Upper lobe of right lung (tissue), 1 donor: ENCODE data around the gene PTPRM. TPM values are rescaled to one million over a fixed set of nuclear protein-coding genes. Genes with fewer than 3 reads are reported as not detected.

Experiments
- ATAC-seq: fragments of 200-7000 bp; cut with Tn5 transposase; one replicate; pipeline ENCODE4 v1.9.1; 2020; ENCODE audit warnings: mild to moderate bottlenecking, moderate library complexity
- DNase-seq: peaks from one replicate; pipeline ENCODE4 v3.0.0-alpha.2; 2020
- H3K27ac ChIP-seq: fragments of 200-600 bp; one replicate; pipeline ENCODE4 v1.8.0; 2022
- H3K27me3 ChIP-seq: fragments of 200-600 bp; one replicate; pipeline ENCODE4 v1.8.0; 2022; ENCODE audit warnings: mild to moderate bottlenecking
- H3K36me3 ChIP-seq: fragments of 200-600 bp; one replicate; pipeline ENCODE4 v1.8.0; 2022
- H3K4me1 ChIP-seq: fragments of 200-600 bp; one replicate; pipeline ENCODE4 v1.8.0; 2022
- H3K4me3 ChIP-seq: fragments of 200-600 bp; one replicate; pipeline ENCODE4 v1.8.0; 2022; ENCODE audit warnings: mild to moderate bottlenecking
- H3K9me3 ChIP-seq: fragments of 200-600 bp; one replicate; pipeline ENCODE4 v1.8.0; 2022
- CTCF ChIP-seq: fragments of 200-600 bp; IDR thresholded peaks from one replicate; pipeline ENCODE4 v1.8.0; 2022; ENCODE audit warnings: antibody characterized with exemption
- intact Hi-C: fragments of 100-400 bp; cut with DNase I; formaldehyde crosslinking; loops from one replicate; pipeline ENCODE4 v1.11.0; 2022
- total RNA-seq: library from RNA; stranded (reverse); fragmentation: NEBNext Ultra II Directional; extraction: Animal tissue kit (Norgen Biotek cat#: 25700); gene quantifications from one replicate; pipeline ENCODE4 v1.2.1, GENCODE V29; 2021
- donor health status: DM: no; HTN: yes; CAD: no; lungs with severe emphysema.

The PTPRM gene
- total RNA-seq, 1 donor from 2014 or later, result 99.3 TPM

- Histone ChIP-seq H3K27ac (no peak overlapping the region), H3K9me3 (no peaks in the 10 kb centered on the region), H3K4me3 (no peak overlapping the region), H3K36me3 (peaks cover 9% of the 10 kb centered on the region), H3K4me1 (no peaks in the 10 kb centered on the region), H3K27me3 (no peaks in the 10 kb centered on the region)
- intact Hi-C loops, result no loop called here
- no peak for TF ChIP-seq CTCF
- no peak for ATAC-seq
- DNase-seq, result no peak
These were observed 687.5 kb downstream of the PTPRM start for GRCh38 chr18:8254654-8255053.

- no peak overlapping the region for H3K27ac ChIP-seq
- TF ChIP-seq CTCF, result no peak
- no peak for ATAC-seq
- H3K27me3 ChIP-seq, result no peaks in the 10 kb centered on the region
- H3K4me3 ChIP-seq, result no peak overlapping the region
- no peak for DNase-seq
- no peaks in the 10 kb centered on the region for H3K9me3 ChIP-seq
- H3K36me3 ChIP-seq, result peaks cover 9% of the 10 kb centered on the region
- H3K4me1 ChIP-seq, result no peaks in the 10 kb centered on the region
- intact Hi-C loops, result no loop called here
These were observed 690.8 kb downstream of the PTPRM start for GRCh38 chr18:8257851-8258434.

- TF ChIP-seq CTCF, result no peak
- Histone ChIP-seq H3K27me3 (no peaks in the 10 kb centered on the region), H3K4me1 (no peaks in the 10 kb centered on the region), H3K4me3 (no peak overlapping the region), H3K36me3 (peaks cover 3% of the 10 kb centered on the region), H3K27ac (no peak overlapping the region), H3K9me3 (no peaks in the 10 kb centered on the region)
- intact Hi-C loops, result no loop called here
- no peak for DNase-seq
- ATAC-seq, result no peak
These were observed 693.2 kb downstream of the PTPRM start for GRCh38 chr18:8260319-8260718.

GRCh38 chr18:8260827-8261226 is 693.7 kb downstream of the PTPRM start:
- no peak for TF ChIP-seq CTCF
- no peaks in the 10 kb centered on the region for H3K4me1 ChIP-seq
- intact Hi-C loops, result no loop called here
- H3K27me3 ChIP-seq, result no peaks in the 10 kb centered on the region
- DNase-seq (no peak), ATAC-seq (no peak)
- H3K9me3 ChIP-seq, result no peaks in the 10 kb centered on the region
- peaks cover 5% of the 10 kb centered on the region for H3K36me3 ChIP-seq
- no peak overlapping the region for H3K4me3 ChIP-seq
- no peak overlapping the region for H3K27ac ChIP-seq

GRCh38 chr18:8261651-8262091 is 694.6 kb downstream of the PTPRM start:
- DNase-seq, result no peak
- Histone ChIP-seq H3K27ac (no peak overlapping the region), H3K9me3 (no peaks in the 10 kb centered on the region), H3K36me3 (peaks cover 5% of the 10 kb centered on the region), H3K27me3 (no peaks in the 10 kb centered on the region), H3K4me3 (no peak overlapping the region), H3K4me1 (no peaks in the 10 kb centered on the region)
- intact Hi-C loops, result no loop called here
- no peak for TF ChIP-seq CTCF
- no peak for ATAC-seq

- H3K27me3 ChIP-seq, result no peaks in the 10 kb centered on the region
- TF ChIP-seq CTCF, result no peak
- intact Hi-C loops, result no loop called here
- H3K27ac ChIP-seq, result no peak overlapping the region
- H3K36me3 ChIP-seq, result peaks cover 5% of the 10 kb centered on the region
- no peak overlapping the region for H3K4me3 ChIP-seq
- DNase-seq (no peak), ATAC-seq (no peak)
- H3K4me1 ChIP-seq, result no peaks in the 10 kb centered on the region
- H3K9me3 ChIP-seq, result no peaks in the 10 kb centered on the region
These were observed 695.1 kb downstream of the PTPRM start for GRCh38 chr18:8262221-8262620.
